H1 (cell line): ENCODE measurements around the gene SWI5. TPM values are rescaled to one million over a fixed set of nuclear protein-coding genes. Genes with fewer than 3 reads are reported as not detected.

Experiments used
- CTCF ChIA-PET: fragments of 300-600 bp; sonication (Branson Sonifier 250); formaldehyde crosslinking; loops from one replicate; lab custom pipeline; 2021; ENCODE audit not compliant: partially characterized antibody; lab: Charles Lee
- POLR2A ChIA-PET: fragments of 300-600 bp; sonication (Branson Sonifier 250); formaldehyde crosslinking; loops from one replicate; lab custom pipeline; 2021; ENCODE audit warnings: inconsistent platforms; ENCODE audit not compliant: partially characterized antibody; lab: Charles Lee
- DNase-seq, 2 experiments: peaks; one replicate each; pipeline versions ENCODE4 v3.0.0 to v3.0.0-alpha.2; 2010 to 2022; ENCODE audit warnings: low spot score in 2 of 2, low read depth in 1 of 2, mixed read lengths in 1 of 2
- FAIRE-seq: peaks from 2 replicates; lab custom pipeline; 2011; peaks lifted over from hg19 to GRCh38; lab: Jason Lieb, UNC
- H2AFZ ChIP-seq: 2 replicates; pipeline ENCODE4 v1.8.1; 2012; ENCODE audit warnings: low read length, inconsistent platforms
- H2AK5ac ChIP-seq: 2 replicates; pipeline ENCODE4 v1.6.1; 2013; ENCODE audit warnings: low read depth, low read length
- H2BK120ac ChIP-seq: replicated peaks from 2 replicates; pipeline ENCODE3; 2013; ENCODE audit warnings: low read depth, low read length, inconsistent platforms
- H2BK12ac ChIP-seq: 2 replicates; pipeline ENCODE4 v1.6.1; 2013; ENCODE audit warnings: low read depth, low read length
- H2BK15ac ChIP-seq: 2 replicates; pipeline ENCODE4 v1.6.1; 2013; ENCODE audit warnings: low read length
- H2BK20ac ChIP-seq: 2 replicates; pipeline ENCODE4 v1.6.1; 2013; ENCODE audit warnings: low read length
- H2BK5ac ChIP-seq: 2 replicates; pipeline ENCODE4 v1.6.1; 2013; ENCODE audit warnings: low read depth, low read length
- H3K14ac ChIP-seq: 2 replicates; pipeline ENCODE4 v1.6.1; 2013; ENCODE audit warnings: inconsistent platforms; ENCODE audit not compliant: insufficient read length
- H3K18ac ChIP-seq: 2 replicates; pipeline ENCODE4 v1.6.1; 2013; ENCODE audit warnings: low read length; ENCODE audit errors: extremely low read depth
- H3K23ac ChIP-seq: 2 replicates; pipeline ENCODE4 v1.6.1; 2013; ENCODE audit warnings: inconsistent platforms; ENCODE audit not compliant: insufficient read length
- H3K23me2 ChIP-seq: 2 replicates; pipeline ENCODE4 v1.6.1; 2013; ENCODE audit warnings: low read depth, low read length
- H3K27ac ChIP-seq: 2 replicates; pipeline ENCODE4 v1.6.1; 2011; ENCODE audit warnings: low read depth, low read length, inconsistent platforms
- H3K27me3 ChIP-seq, 4 experiments: replicated peaks in 1 of 4; 1 replicate in 1 of 4; 2 replicates in 3 of 4; pipeline versions ENCODE4 v1.6.1 to v1.8.1; 2011 to 2013; ENCODE audit warnings: low read length in 3 of 4, mild to moderate bottlenecking in 3 of 4, inconsistent platforms in 2 of 4, mixed read lengths in 2 of 4, moderate library complexity in 1 of 4; ENCODE audit not compliant: control insufficient read depth in 3 of 4, insufficient read depth in 3 of 4; ENCODE audit errors: extremely low read depth in 1 of 4
- H3K36me3 ChIP-seq, 4 experiments: 2 replicates each; pipeline versions ENCODE4 v1.6.1 to v1.8.1; 2011 to 2013; ENCODE audit warnings: mild to moderate bottlenecking in 4 of 4, low read length in 3 of 4, moderate library complexity in 2 of 4, control low read depth in 1 of 4, inconsistent platforms in 1 of 4; ENCODE audit not compliant: insufficient read depth in 4 of 4, control insufficient read depth in 2 of 4
- H3K4ac ChIP-seq: replicated peaks from 2 replicates; pipeline ENCODE3; 2013; ENCODE audit warnings: low read length, low read depth, mixed read lengths, inconsistent platforms; ENCODE audit not compliant: insufficient read length
- H3K4me1 ChIP-seq, 4 experiments: replicated peaks in 1 of 4; 1 replicate in 1 of 4; 2 replicates in 3 of 4; pipeline versions ENCODE4 v1.6.1 to v1.8.1; 2011 to 2013; ENCODE audit warnings: low read length in 3 of 4, inconsistent platforms in 2 of 4, mixed read lengths in 1 of 4; ENCODE audit not compliant: insufficient read depth in 4 of 4, control insufficient read depth in 3 of 4
- H3K4me2 ChIP-seq, 2 experiments: 2 replicates each; pipeline versions ENCODE4 v1.6.1 to v1.8.1; 2011 to 2013; ENCODE audit warnings: low read depth in 2 of 2, low read length in 2 of 2, control low read depth in 1 of 2, inconsistent platforms in 1 of 2, mild to moderate bottlenecking in 1 of 2; ENCODE audit not compliant: insufficient read depth in 1 of 2
- H3K4me3 ChIP-seq, 4 experiments: fragments of 200-600, 300-600 bp in 1 of 4; sonication (generic), shearing (Covaris generic), sonication (Bioruptor Twin) in 1 of 4; 2 replicates each; pipeline versions ENCODE4 v1.5.1 to v1.8.1; 2011 to 2016; ENCODE audit warnings: low read length in 4 of 4, low read depth in 3 of 4, control low read depth in 2 of 4, inconsistent platforms in 2 of 4, mild to moderate bottlenecking in 2 of 4, mixed read lengths in 1 of 4, moderate library complexity in 1 of 4; ENCODE audit not compliant: insufficient read depth in 2 of 4; ENCODE audit errors: extremely low read depth in 1 of 4
- H3K56ac ChIP-seq: replicated peaks from 2 replicates; pipeline ENCODE3; 2013; ENCODE audit warnings: low read depth, mild to moderate bottlenecking, mixed read lengths, low read length, inconsistent platforms; ENCODE audit not compliant: insufficient read length
- H3K79me1 ChIP-seq: 2 replicates; pipeline ENCODE4 v1.6.1; 2013; ENCODE audit warnings: low read depth, low read length, control low read depth
- H3K79me2 ChIP-seq, 2 experiments: 2 replicates each; pipeline versions ENCODE4 v1.6.1 to v1.8.1; 2012 to 2013; ENCODE audit warnings: low read length in 2 of 2, mild to moderate bottlenecking in 2 of 2, inconsistent platforms in 1 of 2; ENCODE audit not compliant: insufficient read depth in 2 of 2, control insufficient read depth in 1 of 2
- H3K9ac ChIP-seq, 4 experiments: replicated peaks in 1 of 4; 1 replicate in 1 of 4; 2 replicates in 3 of 4; pipeline versions ENCODE4 v1.6.1 to v1.8.1; 2011 to 2013; ENCODE audit warnings: low read depth in 3 of 4, low read length in 3 of 4, control low read depth in 2 of 4, mild to moderate bottlenecking in 2 of 4, moderate library complexity in 2 of 4, inconsistent platforms in 1 of 4; ENCODE audit errors: extremely low read depth in 1 of 4
- H3K9me3 ChIP-seq, 2 experiments: 2 replicates each; pipeline versions ENCODE4 v1.6.1 to v1.8.1; 2012 to 2013; ENCODE audit warnings: mild to moderate bottlenecking in 2 of 2, moderate library complexity in 2 of 2, control low read depth in 1 of 2, inconsistent platforms in 1 of 2, low read depth in 1 of 2, low read length in 1 of 2, mixed read lengths in 1 of 2; ENCODE audit not compliant: insufficient read depth in 2 of 2
- H4K20me1 ChIP-seq, 2 experiments: replicated peaks in 1 of 2; 2 replicates each; pipeline versions ENCODE3 to v1.8.1; 2011 to 2013; ENCODE audit warnings: inconsistent platforms in 2 of 2, low read length in 2 of 2, mild to moderate bottlenecking in 1 of 2; ENCODE audit not compliant: insufficient read depth in 2 of 2, control insufficient read depth in 1 of 2
- H4K5ac ChIP-seq: 2 replicates; pipeline ENCODE4 v1.6.1; 2013; ENCODE audit warnings: low read length, low read depth, mixed read lengths, inconsistent platforms; ENCODE audit not compliant: insufficient read length
- H4K8ac ChIP-seq: 2 replicates; pipeline ENCODE4 v1.8.0; 2013; ENCODE audit warnings: mild to moderate bottlenecking, moderate library complexity, low read length, inconsistent platforms; ENCODE audit not compliant: insufficient read depth; ENCODE audit errors: extremely low read depth
- H4K91ac ChIP-seq: replicated peaks from 2 replicates; pipeline ENCODE3; 2013; ENCODE audit warnings: low read length, mixed read lengths, inconsistent platforms; ENCODE audit not compliant: insufficient read length
- EZH2 ChIP-seq: fragments of 200-600 bp; sonication (generic); IDR thresholded peaks from 2 replicates; pipeline ENCODE4 v1.7.1; 2012; ENCODE audit warnings: low read depth, mild to moderate bottlenecking, moderate library complexity, low read length, inconsistent platforms; ENCODE audit not compliant: severe bottlenecking
- HDAC6 ChIP-seq: IDR thresholded peaks from one replicate; pipeline ENCODE4 v1.7.1; 2012; ENCODE audit warnings: low read depth, mild to moderate bottlenecking, inconsistent platforms, low read length, moderate library complexity
- JUN ChIP-seq: IDR thresholded peaks from 2 replicates; pipeline ENCODE4 v1.6.1; 2011; ENCODE audit warnings: low read depth, mild to moderate bottlenecking, improper control_type of control experiment, low read length
- NRF1 ChIP-seq: IDR thresholded peaks from 2 replicates; pipeline ENCODE4 v1.6.1; 2011; ENCODE audit warnings: mild to moderate bottlenecking, low read depth, low read length, improper control_type of control experiment
- SUZ12 ChIP-seq: fragments of 200-600 bp; sonication (generic); IDR thresholded peaks from 2 replicates; pipeline ENCODE4 v1.6.1; 2012; ENCODE audit warnings: mild to moderate bottlenecking, inconsistent platforms, low read length, moderate library complexity, mixed read lengths
- WGBS, 2 experiments: shearing (Covaris generic) in 1 of 2; methylation state at CpG; one replicate each; pipeline versions ENCODE4 v1.1.6 to v1.1.7; 2013 to 2015; ENCODE audit warnings: low lambda C conversion rate in 2 of 2, mixed read lengths in 2 of 2, inconsistent platforms in 1 of 2, low coverage in 1 of 2, missing lambda C conversion rate in 1 of 2; ENCODE audit not compliant: insufficient replicate concordance in 2 of 2, insufficient coverage in 1 of 2, insufficient read length in 1 of 2; ENCODE audit errors: extremely low coverage in 1 of 2, missing lambda C conversion rate in 1 of 2; 5-methylcytosine and 5-hydroxymethylcytosine counted together
- polyA plus RNA-seq, 7 experiments: library from polyadenylated mRNA; depleted of rRNA in 3 of 7; stranded (reverse) in 5 of 7; unstranded in 2 of 7; fragments of >200 nt in 5 of 7; fragments of 200-250 nt in 2 of 7; gene quantifications; 1 replicate in 5 of 7; 2 replicates in 1 of 7; 4 replicates in 1 of 7; pipeline versions ENCODE4 v1.2.1 to v1.2.3, GENCODE V29; 2011 to 2013; ENCODE audit warnings: missing spikeins in 2 of 7, mixed read lengths in 2 of 7
- total RNA-seq: library from RNA; stranded (reverse); fragmentation: NEBNext Ultra II Directional; extraction: Animal tissue kit (Norgen Biotek cat#: 25700); gene quantifications from 2 replicates; pipeline ENCODE4 v1.2.1, GENCODE V29; 2021
- TF ChIP-seq, protein P1 (sequence below): IDR thresholded peaks from 2 replicates; pipeline ENCODE4 v1.6.1; 2011; ENCODE audit warnings: low read length, improper control_type of control experiment
- TF ChIP-seq, protein P2 (sequence below): IDR thresholded peaks from 2 replicates; pipeline ENCODE4 v1.6.1; 2011; ENCODE audit warnings: low read depth, mild to moderate bottlenecking, low read length; ENCODE audit not compliant: insufficient read depth

SWI5 gene
- total and polyA plus RNA-seq, 2 of the 8 experiments (the other 6 are each of a cell fraction or from before 2014, with no cell fraction given), result 29.0 to 59.5 TPM

- no peak overlapping the region for H3K14ac ChIP-seq
- no peaks in the 10 kb centered on the region for H3K9me3 ChIP-seq
- H3K4ac ChIP-seq, result no peak overlapping the region
- no peak overlapping the region for H3K23ac ChIP-seq
- no peaks in the 10 kb centered on the region for H3K79me1 ChIP-seq
- H3K79me2 ChIP-seq, result no peaks in the 10 kb centered on the region
- H3K9ac ChIP-seq, result no peak overlapping the region
- H3K36me3 ChIP-seq, result no peaks in the 10 kb centered on the region
- FAIRE-seq (no peak), DNase-seq (no peak)
- H3K4me1 ChIP-seq, result peaks cover 5 to 22% (median 11%) of the 10 kb centered on the region in 4 experiments
- H2BK15ac ChIP-seq, result no peak overlapping the region
- WGBS, 2 experiments, result 71% methylated on average over 2 of the region's 2 CpGs; no CpG with 5 or more reads in 1 of the 2 experiments
- H2BK5ac ChIP-seq, result no peak overlapping the region
- H2BK20ac ChIP-seq, result no peak overlapping the region
- H3K4me3 ChIP-seq, result no peak overlapping the region
- no peak overlapping the region for H2AFZ ChIP-seq
- peaks cover 4 to 11% of the 10 kb centered on the region in 2 experiments for H4K20me1 ChIP-seq
- no peak overlapping the region for H2BK12ac ChIP-seq
- no peak overlapping the region for H4K5ac ChIP-seq
- no peak overlapping the region for H3K18ac ChIP-seq
- CTCF ChIA-PET, result interaction anchor here (0.9 to 4.1 kb wide), 3 partner anchors 9 to 27 kb away, joined by 3 to 22 read pairs (median 3); no protein-coding TSS in a partner anchor
- no peak overlapping the region for H4K8ac ChIP-seq
- H3K27ac ChIP-seq, result no peak overlapping the region
- H3K23me2 ChIP-seq, result peaks cover 18% of the 10 kb centered on the region
- POLR2A ChIA-PET, result interaction anchor here (0.9 to 2.1 kb wide), 6 partner anchors 9 to 87 kb away, joined by 3 to 10 read pairs (median 4); partner anchors contain the start of gene BBLN
- H3K56ac ChIP-seq, result no peak overlapping the region
- no peak overlapping the region for H2AK5ac ChIP-seq
- H2BK120ac ChIP-seq, result no peak overlapping the region
- no peak overlapping the region for H3K4me2 ChIP-seq
- no peaks in the 10 kb centered on the region; a peak in 1 of 7 replicates for H3K27me3 ChIP-seq
- H4K91ac ChIP-seq, result no peak overlapping the region
- TF ChIP-seq HDAC6 (no peak), NRF1 (no peak), JUN (no peak), SUZ12 (no peak), EZH2 (no peak)
- TF ChIP-seq, protein P1, sequence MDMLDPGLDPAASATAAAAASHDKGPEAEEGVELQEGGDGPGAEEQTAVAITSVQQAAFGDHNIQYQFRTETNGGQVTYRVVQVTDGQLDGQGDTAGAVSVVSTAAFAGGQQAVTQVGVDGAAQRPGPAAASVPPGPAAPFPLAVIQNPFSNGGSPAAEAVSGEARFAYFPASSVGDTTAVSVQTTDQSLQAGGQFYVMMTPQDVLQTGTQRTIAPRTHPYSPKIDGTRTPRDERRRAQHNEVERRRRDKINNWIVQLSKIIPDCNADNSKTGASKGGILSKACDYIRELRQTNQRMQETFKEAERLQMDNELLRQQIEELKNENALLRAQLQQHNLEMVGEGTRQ, result no peak
- TF ChIP-seq, protein P2, sequence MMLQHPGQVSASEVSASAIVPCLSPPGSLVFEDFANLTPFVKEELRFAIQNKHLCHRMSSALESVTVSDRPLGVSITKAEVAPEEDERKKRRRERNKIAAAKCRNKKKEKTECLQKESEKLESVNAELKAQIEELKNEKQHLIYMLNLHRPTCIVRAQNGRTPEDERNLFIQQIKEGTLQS, result no peak
Measured at GRCh38 chr9:128246471-128246870, 29.6 kb upstream of the SWI5 start.
